Measurements from ENCODE around the gene RETREG1.
"Not testable (repeated sequence)": the region's sequence is repeated elsewhere in the genome, so short reads cannot be mapped to it uniquely, and the experiment has no call there.

Gene RETREG1

DNA sequence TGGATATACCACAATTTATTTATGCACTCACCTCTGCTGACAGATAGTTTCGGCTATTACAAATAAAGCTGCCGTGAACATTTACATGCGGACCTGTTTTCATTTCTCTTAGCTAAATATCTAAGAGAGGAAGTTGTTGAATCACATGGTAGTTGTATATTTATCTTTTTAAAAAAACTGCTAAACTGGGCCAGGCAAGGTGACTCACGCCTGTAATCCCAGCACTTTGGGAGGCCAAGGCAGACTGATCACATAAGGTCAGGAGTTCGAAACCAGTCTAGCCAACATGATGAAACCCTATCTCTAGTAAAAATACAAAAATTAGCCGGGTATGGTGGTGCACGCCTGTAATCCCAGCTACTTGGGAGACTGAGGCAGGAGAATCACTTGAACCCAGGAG lies 73.6 kb downstream of the RETREG1 start:
- CTCF ChIA-PET, result interaction anchor here (0.6 to 4.0 kb wide), 4 partner anchors 8 to 502 kb away, joined by 3 to 18 read pairs (median 4); no protein-coding TSS in a partner anchor
- not testable (repeated sequence) for H3K4me1 ChIP-seq (ENCODE audit: control insufficient read depth, insufficient read depth, low read length)
- TF ChIP-seq SETDB1 (IDR thresholded peaks at IDR 0.05; ENCODE audit: insufficient read length, low read length), result peak; percentile 33

DNA sequence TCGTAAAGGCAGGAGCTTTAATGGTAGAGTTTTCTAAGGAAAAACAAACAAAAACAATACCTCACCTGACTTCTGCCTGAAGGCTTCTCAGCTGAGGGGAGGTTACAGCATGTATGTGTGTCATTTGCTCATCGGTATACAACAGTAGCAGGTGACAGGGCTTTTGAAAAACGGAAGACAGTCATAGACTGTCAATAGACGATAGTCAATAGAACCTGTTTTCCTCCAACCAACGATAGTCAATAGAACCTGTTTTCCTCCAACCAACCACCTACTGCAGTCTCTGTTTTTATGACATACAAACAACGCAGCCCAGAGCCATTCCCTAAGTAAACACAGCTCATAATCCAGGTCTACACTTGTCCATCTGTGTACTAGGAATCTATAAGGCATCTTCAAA lies 74.6 kb downstream of the RETREG1 start:
- Histone ChIP-seq H3K27ac (ENCODE audit: extremely low read depth, low read depth, low read length) (no peak overlapping the region), H3K4me3 (ENCODE audit: low read depth, low read length) (no peak overlapping the region), H3K9me3 (ENCODE audit: control insufficient read depth, insufficient read depth, low read depth, low read length) (no peaks in the 10 kb centered on the region), H3K36me3 (ENCODE audit: control insufficient read depth in 2 of 2, insufficient read depth in 1 of 2, low read length in 2 of 2) (no peaks in the 10 kb centered on the region), H3K4me1 (ENCODE audit: control insufficient read depth, insufficient read depth, low read length) (peaks cover 5% of the 10 kb centered on the region; the same call in 1 of the 2 replicates)
- no peak for TF ChIP-seq ZNF48 (tag by site-specific recombination; IDR thresholded peaks at IDR 0.05)
- POLR2A ChIA-PET, result no interaction called here
- CTCF ChIA-PET, result interaction anchor here (0.5 to 4.0 kb wide), 5 partner anchors 9 to 590 kb away, joined by 3 to 18 read pairs (median 4); no protein-coding TSS in a partner anchor

More for the DNA sequence above, 73.6 kb downstream of the RETREG1 start:
- H3K27ac ChIP-seq (ENCODE audit: extremely low read depth, low read depth, low read length); H3K9me3 ChIP-seq (ENCODE audit: control insufficient read depth, insufficient read depth, low read depth, low read length); H3K36me3 ChIP-seq (ENCODE audit: control insufficient read depth in 2 of 2, insufficient read depth in 1 of 2, low read length in 2 of 2); POLR2A ChIA-PET; H3K4me3 ChIP-seq (ENCODE audit: low read depth, low read length): not testable (repeated sequence)

DNA sequence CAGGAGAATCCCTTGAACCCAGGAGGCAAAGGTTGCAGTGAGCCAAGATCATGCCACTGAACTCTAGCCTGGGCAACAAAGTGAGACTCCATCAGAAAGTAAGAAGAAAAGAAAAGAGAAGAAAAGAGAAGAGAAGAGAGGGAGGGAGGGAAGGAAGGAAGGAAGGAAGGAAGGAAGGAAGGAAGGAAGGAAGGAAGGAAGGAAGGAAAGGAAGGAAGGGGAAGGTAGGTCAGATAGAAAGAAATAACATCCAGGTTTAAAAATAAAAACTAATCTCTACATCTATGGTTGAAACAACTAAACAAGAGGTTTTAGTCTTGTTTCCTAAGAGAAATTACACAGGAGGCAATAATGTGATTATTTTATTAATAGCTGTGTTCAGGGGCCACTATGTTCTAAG lies 75.2 kb downstream of the RETREG1 start:
- CTCF ChIA-PET, result interaction anchor here (0.6 to 4.0 kb wide), 3 partner anchors 10 to 590 kb away, joined by 4 to 18 read pairs (median 5); no protein-coding TSS in a partner anchor
- H3K27ac ChIP-seq (ENCODE audit: extremely low read depth, low read depth, low read length); H3K4me1 ChIP-seq (ENCODE audit: control insufficient read depth, insufficient read depth, low read length); H3K36me3 ChIP-seq (ENCODE audit: control insufficient read depth in 2 of 2, insufficient read depth in 1 of 2, low read length in 2 of 2); H3K4me3 ChIP-seq (ENCODE audit: low read depth, low read length); H3K9me3 ChIP-seq (ENCODE audit: control insufficient read depth, insufficient read depth, low read depth, low read length); POLR2A ChIA-PET: not testable (repeated sequence)
- TF ChIP-seq ZNF366 (tag by site-specific recombination; conservative IDR thresholded peaks at IDR 0.05), result peak; percentile 78

DNA sequence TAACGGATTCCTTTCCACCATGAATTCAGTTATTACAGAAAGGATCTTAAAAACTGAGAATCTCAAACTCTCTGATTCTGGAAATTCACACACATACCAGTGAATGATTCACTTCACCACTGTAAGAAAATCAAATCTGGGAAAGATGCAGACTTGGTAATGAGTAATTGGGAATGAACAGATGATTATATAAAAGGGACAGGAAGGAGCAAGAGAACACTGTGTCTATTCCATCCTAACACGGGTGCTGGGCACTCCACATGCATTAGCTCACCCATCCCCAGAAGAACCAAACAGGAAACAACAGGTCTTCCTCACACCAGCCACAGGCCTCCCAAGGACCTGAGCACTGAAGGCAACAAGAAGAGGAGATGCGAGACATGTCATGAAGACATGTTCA lies 76.4 kb downstream of the RETREG1 start:
- no peaks in the 10 kb centered on the region for H3K9me3 ChIP-seq (ENCODE audit: control insufficient read depth, insufficient read depth, low read depth, low read length)
- no peaks in the 10 kb centered on the region for H3K36me3 ChIP-seq (ENCODE audit: control insufficient read depth in 2 of 2, insufficient read depth in 1 of 2, low read length in 2 of 2)
- no peak overlapping the region for H3K27ac ChIP-seq (ENCODE audit: extremely low read depth, low read depth, low read length)
- ChIA-PET POLR2A (no interaction called here), CTCF (interaction anchor here (0.6 to 1.1 kb wide), 2 partner anchors 12 to 51 kb away, joined by 3 read pairs; no protein-coding TSS in a partner anchor)
- TF ChIP-seq ZNF660 (tag by site-specific recombination; IDR thresholded peaks at IDR 0.05) (no peak), HOXD13 (CRISPR knock-in tag; IDR thresholded peaks at IDR 0.05; ENCODE audit: borderline replicate concordance) (no peak), ZNF223 (tag by site-specific recombination; IDR thresholded peaks at IDR 0.05) (no peak), ZNF791 (tag by site-specific recombination; IDR thresholded peaks at IDR 0.05) (no peak), BCL11B (tag by site-specific recombination; IDR thresholded peaks at IDR 0.05; ENCODE audit: low read depth) (no peak), ZBTB7A (tag by site-specific recombination; IDR thresholded peaks at IDR 0.05; ENCODE audit: low read depth) (no peak), ZNF16 (tag by site-specific recombination; IDR thresholded peaks at IDR 0.05; ENCODE audit: low read depth) (no peak), MYNN (tag by site-specific recombination; IDR thresholded peaks at IDR 0.05; ENCODE audit: borderline replicate concordance) (no peak), ZNF324 (tag by site-specific recombination; IDR thresholded peaks at IDR 0.05) (no peak), KLF1 (tag by site-specific recombination; IDR thresholded peaks at IDR 0.05) (no peak), ZNF350 (tag by site-specific recombination; IDR thresholded peaks at IDR 0.05) (no peak), ZNF248 (tag by site-specific recombination; IDR thresholded peaks at IDR 0.05) (no peak)
- TF ChIP-seq, protein P1, sequence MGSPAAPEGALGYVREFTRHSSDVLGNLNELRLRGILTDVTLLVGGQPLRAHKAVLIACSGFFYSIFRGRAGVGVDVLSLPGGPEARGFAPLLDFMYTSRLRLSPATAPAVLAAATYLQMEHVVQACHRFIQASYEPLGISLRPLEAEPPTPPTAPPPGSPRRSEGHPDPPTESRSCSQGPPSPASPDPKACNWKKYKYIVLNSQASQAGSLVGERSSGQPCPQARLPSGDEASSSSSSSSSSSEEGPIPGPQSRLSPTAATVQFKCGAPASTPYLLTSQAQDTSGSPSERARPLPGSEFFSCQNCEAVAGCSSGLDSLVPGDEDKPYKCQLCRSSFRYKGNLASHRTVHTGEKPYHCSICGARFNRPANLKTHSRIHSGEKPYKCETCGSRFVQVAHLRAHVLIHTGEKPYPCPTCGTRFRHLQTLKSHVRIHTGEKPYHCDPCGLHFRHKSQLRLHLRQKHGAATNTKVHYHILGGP (tag by site-specific recombination; IDR thresholded peaks at IDR 0.05), result no peak
- TF ChIP-seq, protein P2, sequence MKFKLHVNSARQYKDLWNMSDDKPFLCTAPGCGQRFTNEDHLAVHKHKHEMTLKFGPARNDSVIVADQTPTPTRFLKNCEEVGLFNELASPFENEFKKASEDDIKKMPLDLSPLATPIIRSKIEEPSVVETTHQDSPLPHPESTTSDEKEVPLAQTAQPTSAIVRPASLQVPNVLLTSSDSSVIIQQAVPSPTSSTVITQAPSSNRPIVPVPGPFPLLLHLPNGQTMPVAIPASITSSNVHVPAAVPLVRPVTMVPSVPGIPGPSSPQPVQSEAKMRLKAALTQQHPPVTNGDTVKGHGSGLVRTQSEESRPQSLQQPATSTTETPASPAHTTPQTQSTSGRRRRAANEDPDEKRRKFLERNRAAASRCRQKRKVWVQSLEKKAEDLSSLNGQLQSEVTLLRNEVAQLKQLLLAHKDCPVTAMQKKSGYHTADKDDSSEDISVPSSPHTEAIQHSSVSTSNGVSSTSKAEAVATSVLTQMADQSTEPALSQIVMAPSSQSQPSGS (tag by site-specific recombination; IDR thresholded peaks at IDR 0.05; ENCODE audit: low read depth), result no peak
- TF ChIP-seq, protein P3, sequence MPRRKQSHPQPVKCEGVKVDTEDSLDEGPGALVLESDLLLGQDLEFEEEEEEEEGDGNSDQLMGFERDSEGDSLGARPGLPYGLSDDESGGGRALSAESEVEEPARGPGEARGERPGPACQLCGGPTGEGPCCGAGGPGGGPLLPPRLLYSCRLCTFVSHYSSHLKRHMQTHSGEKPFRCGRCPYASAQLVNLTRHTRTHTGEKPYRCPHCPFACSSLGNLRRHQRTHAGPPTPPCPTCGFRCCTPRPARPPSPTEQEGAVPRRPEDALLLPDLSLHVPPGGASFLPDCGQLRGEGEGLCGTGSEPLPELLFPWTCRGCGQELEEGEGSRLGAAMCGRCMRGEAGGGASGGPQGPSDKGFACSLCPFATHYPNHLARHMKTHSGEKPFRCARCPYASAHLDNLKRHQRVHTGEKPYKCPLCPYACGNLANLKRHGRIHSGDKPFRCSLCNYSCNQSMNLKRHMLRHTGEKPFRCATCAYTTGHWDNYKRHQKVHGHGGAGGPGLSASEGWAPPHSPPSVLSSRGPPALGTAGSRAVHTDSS (tag by site-specific recombination; IDR thresholded peaks at IDR 0.05), result no peak
- no peaks in the 10 kb centered on the region for H3K4me1 ChIP-seq (ENCODE audit: control insufficient read depth, insufficient read depth, low read length)
- no peak overlapping the region for H3K4me3 ChIP-seq (ENCODE audit: low read depth, low read length)
